D721Med (cell line): ENCODE measurements around the gene TTYH1.

Experiments used
- DNase-seq: peaks from one replicate; pipeline ENCODE4 v3.0.0; 2011; ENCODE audit warnings: low spot score; ENCODE audit not compliant: insufficient read length
- FAIRE-seq: peaks from 2 replicates; lab custom pipeline; 2011; peaks lifted over from hg19 to GRCh38; lab: Jason Lieb, UNC
- TF ChIP-seq, protein P1 (sequence below): IDR thresholded peaks from 2 replicates; pipeline ENCODE4 v1.5.1; 2012; ENCODE audit warnings: mild to moderate bottlenecking, control low read depth; ENCODE audit not compliant: insufficient read depth; ENCODE audit errors: missing control alignments

TTYH1 gene

DNA sequence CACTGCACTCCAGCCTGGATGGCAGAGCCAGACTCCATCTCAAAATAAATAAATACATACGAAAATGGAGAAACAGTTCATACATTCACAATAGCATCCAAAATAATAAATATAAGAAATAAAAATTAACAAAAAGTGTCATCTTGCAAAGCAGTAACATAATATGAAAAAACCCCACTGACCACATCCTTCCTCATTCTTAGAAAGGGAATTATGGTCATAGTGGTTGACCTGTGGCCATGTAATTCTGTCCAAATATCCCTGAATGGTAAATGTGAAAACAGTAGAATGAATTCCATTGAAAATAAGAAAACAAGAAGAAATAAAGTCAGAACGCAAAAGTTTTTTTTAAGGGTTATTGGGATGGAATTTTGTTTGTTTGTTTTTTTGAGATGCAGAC is 64.8 kb downstream of the TTYH1 start:
- TF ChIP-seq, protein P1, sequence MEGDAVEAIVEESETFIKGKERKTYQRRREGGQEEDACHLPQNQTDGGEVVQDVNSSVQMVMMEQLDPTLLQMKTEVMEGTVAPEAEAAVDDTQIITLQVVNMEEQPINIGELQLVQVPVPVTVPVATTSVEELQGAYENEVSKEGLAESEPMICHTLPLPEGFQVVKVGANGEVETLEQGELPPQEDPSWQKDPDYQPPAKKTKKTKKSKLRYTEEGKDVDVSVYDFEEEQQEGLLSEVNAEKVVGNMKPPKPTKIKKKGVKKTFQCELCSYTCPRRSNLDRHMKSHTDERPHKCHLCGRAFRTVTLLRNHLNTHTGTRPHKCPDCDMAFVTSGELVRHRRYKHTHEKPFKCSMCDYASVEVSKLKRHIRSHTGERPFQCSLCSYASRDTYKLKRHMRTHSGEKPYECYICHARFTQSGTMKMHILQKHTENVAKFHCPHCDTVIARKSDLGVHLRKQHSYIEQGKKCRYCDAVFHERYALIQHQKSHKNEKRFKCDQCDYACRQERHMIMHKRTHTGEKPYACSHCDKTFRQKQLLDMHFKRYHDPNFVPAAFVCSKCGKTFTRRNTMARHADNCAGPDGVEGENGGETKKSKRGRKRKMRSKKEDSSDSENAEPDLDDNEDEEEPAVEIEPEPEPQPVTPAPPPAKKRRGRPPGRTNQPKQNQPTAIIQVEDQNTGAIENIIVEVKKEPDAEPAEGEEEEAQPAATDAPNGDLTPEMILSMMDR, result no peak
- FAIRE-seq, result no peak
- DNase-seq, result no peak

DNA sequence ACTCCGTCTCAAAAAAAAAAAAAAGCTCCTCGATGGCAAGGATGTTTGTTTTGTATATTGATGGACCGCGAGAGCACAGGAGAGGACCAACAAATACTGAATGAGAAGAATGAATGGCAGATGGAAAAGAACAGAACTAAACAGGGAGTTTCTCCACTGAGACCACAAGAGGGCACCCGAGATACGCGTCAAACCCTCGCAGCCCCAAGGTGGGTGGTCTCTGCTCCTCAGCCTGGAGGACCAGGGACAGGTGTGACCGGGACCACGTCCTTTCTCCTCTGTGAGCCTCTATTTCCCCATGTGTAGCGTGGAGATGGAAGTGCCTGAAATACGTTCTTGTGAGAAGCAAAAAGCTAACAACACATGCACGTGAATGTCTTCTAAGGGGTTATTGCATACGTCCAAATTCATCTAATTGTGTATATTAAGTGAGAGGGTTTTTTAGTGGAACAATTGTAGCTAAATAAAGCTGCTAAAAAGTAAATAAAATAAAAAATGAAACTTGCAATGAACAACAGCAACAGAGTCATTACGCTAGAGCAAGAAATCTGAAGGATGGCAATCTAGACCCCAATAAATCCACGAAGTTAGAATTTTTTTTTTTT is 66.2 kb downstream of the TTYH1 start:
- no peak for FAIRE-seq
- TF ChIP-seq, protein P1, result peak; percentile 62
- DNase-seq, result no peak

DNA sequence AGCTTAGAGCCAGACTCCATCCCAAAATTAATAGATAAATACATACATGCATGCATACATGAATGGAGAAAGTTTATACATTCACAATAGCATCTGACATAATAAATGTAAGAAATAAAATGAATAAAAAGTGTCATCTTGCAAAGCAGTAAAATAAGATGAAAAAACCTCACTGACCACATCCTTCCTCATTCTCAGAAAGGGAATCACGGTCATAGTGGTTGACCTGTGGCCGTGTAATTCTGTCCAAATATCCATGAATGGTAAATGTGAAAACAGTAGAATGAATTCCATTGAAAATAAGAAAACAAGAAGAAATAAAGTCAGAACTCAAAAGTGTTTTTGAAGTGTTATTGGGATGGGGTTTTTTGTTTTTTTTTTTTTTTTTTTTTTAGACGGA is 67.6 kb downstream of the TTYH1 start:
- FAIRE-seq (no peak), DNase-seq (no peak)

DNA sequence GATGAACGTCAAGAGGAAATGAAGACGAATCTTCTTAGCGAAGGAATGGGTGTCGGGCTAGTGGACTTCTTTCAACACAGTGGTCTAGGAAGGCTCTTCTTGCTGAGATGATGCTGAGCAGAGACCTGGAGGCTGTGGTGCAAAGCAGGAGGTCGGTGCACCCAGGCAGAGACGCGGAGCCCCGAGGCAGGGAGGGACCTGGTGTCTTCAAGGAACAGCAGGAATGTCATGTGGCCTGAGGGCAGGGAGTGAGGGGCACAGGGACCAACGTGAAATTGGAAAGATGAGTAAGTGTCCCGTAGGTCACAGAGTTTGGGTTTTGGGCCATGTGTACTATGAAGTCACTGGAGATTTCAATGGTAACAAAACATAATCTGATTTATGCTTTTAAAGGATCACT is 69.2 kb downstream of the TTYH1 start:
- TF ChIP-seq, protein P1, result no peak
- no peak for FAIRE-seq
- DNase-seq, result no peak

More for the DNA sequence above, 67.6 kb downstream of the TTYH1 start:
- TF ChIP-seq, protein P1, result no peak

DNA sequence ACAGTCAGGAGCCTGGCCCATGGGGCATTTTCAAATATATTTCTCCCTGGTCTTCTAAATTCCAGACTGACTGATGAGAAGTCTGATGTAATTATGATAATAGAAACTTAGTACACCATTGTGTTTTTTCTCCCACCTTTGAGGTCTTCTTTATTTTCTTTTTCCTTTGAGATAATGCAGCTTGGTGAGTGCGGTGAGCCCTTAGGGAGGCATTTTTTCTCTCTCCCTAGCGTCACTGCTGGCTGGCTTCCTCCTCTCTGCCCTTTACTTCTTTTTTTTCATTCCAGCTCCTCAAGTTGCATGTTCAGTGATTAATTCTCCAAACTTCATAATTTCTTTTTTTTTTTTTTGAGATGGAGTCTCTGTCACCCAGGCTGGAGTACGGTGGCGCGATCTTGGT is 70.6 kb downstream of the TTYH1 start:
- no peak for DNase-seq
- TF ChIP-seq, protein P1, result no peak
- no peak for FAIRE-seq
